Spleen (tissue), 11 donors: ENCODE results near the gene TRAPPC2. TPM values are rescaled to one million over a fixed set of nuclear protein-coding genes. Genes with fewer than 3 reads are reported as not detected.
A peak's percentile ranks its signal among the peaks of the same experiment; 100 is the strongest.

Experiments used
- DNase-seq: peaks from one replicate; pipeline ENCODE4 v3.0.0-alpha.2; 2020
- H3K27ac ChIP-seq, 8 donors: fragments of 200-600 bp; sonication (generic) in 7 of 8; 1 replicate in 4 of 8; 2 replicates in 4 of 8; pipeline versions ENCODE4 v1.5.0 to v1.8.0; 2016 to 2021; ENCODE audit warnings: inconsistent platforms in 4 of 8, mild to moderate bottlenecking in 4 of 8, moderate library complexity in 1 of 8
- H3K27me3 ChIP-seq, 7 donors: fragments of 200-600 bp; sonication (generic) in 6 of 7; replicated peaks in 1 of 7; 1 replicate in 4 of 7; 2 replicates in 3 of 7; pipeline versions ENCODE4 v1.5.0 to v1.8.0; 2016 to 2021; ENCODE audit warnings: inconsistent platforms in 3 of 7, mild to moderate bottlenecking in 1 of 7
- H3K36me3 ChIP-seq, 6 donors: fragments of 200-600 bp; sonication (generic) in 5 of 6; 1 replicate in 4 of 6; 2 replicates in 2 of 6; pipeline versions ENCODE4 v1.5.0 to v1.8.0; 2016 to 2021; ENCODE audit warnings: inconsistent platforms in 2 of 6
- H3K4me1 ChIP-seq, 6 donors: fragments of 200-600 bp; sonication (generic) in 5 of 6; 1 replicate in 3 of 6; 2 replicates in 3 of 6; pipeline versions ENCODE4 v1.5.0 to v1.8.0; 2016 to 2021; ENCODE audit warnings: inconsistent platforms in 3 of 6
- H3K4me3 ChIP-seq, 8 donors: fragments of 200-600 bp; sonication (generic) in 7 of 8; 1 replicate in 4 of 8; 2 replicates in 4 of 8; pipeline versions ENCODE4 v1.5.0 to v1.8.0; 2016 to 2021; ENCODE audit warnings: inconsistent platforms in 4 of 8, mild to moderate bottlenecking in 4 of 8, moderate library complexity in 2 of 8
- H3K9me3 ChIP-seq, 8 donors: fragments of 200-600 bp; sonication (generic) in 7 of 8; 1 replicate in 4 of 8; 2 replicates in 4 of 8; pipeline versions ENCODE4 v1.5.0 to v1.8.0; 2016 to 2021; ENCODE audit warnings: inconsistent platforms in 4 of 8
- CTCF ChIP-seq, 11 experiments: fragments of 200-600 bp in 7 of 11; fragments of 450-650 bp in 4 of 11; sonication (generic) in 4 of 11; IDR thresholded peaks in 8 of 11; conservative IDR thresholded peaks in 3 of 11; 1 replicate in 7 of 11; 2 replicates in 4 of 11; pipeline versions ENCODE4 v1.4.0 to v1.8.0; 2016 to 2021; ENCODE audit warnings: antibody characterized with exemption in 11 of 11, inconsistent platforms in 4 of 11, mild to moderate bottlenecking in 1 of 11
- POLR2A ChIP-seq, 3 donors: fragments of 450-650 bp; IDR thresholded peaks; one replicate each; pipeline ENCODE4 v1.5.1; 2017; ENCODE audit warnings: antibody characterized with exemption in 3 of 3, mild to moderate bottlenecking in 1 of 3
- POLR2AphosphoS5 ChIP-seq, 3 donors: sonication (generic); formaldehyde crosslinking; IDR thresholded peaks; one replicate each; pipeline ENCODE4 v1.5.1; 2017; ENCODE audit warnings: antibody characterized with exemption in 3 of 3
- WGBS, 5 donors: extraction: QIAGEN DNeasy Blood & Tissue Kit in 3 of 5; methylation state at CpG; one replicate each; pipeline versions ENCODE4 v1.1.5 to v1.1.7; 2013 to 2018; 5-methylcytosine and 5-hydroxymethylcytosine counted together
- intact Hi-C: fragments of 100-400 bp; cut with DNase I; formaldehyde crosslinking; loops from one replicate; pipeline ENCODE4 v1.15.0; 2023; ENCODE audit warnings: low total_unique reads
- polyA plus RNA-seq, 3 donors: library from polyadenylated mRNA; stranded (reverse); fragments of 200-250 nt; gene quantifications; one replicate each; pipeline ENCODE4 v1.2.1, GENCODE V29; 2013
- total RNA-seq, 7 donors: library from RNA; depleted of rRNA in 3 of 7; stranded (reverse); fragments of >200 nt in 3 of 7; fragmentation: NEBNext Ultra II Directional in 4 of 7; extraction: Animal tissue kit (Norgen Biotek cat#: 25700) in 4 of 7; gene quantifications; one replicate each; pipeline versions ENCODE4 v1.1.0 to v1.2.1, GENCODE V29; 2016 to 2021
- donor health status: healthy with polysubstance abuse.
- donor health status: DM: no; HTN: no; CAD: no; lungs with moderate emphysema.
- donor health status: DM: no; HTN: no; CAD: no.
- donor health status: Bipolar disorder and iron deficiency.
- donor health status: healthy.
- donor health status: DM: no; HTN: no; CAD: no.
- donor health status: DM: yes; HTN: yes; CAD: no.

TRAPPC2 gene
- total and polyA plus RNA-seq, 10 donors: 10.8 to 29.5 (median 23.3) TPM

DNA sequence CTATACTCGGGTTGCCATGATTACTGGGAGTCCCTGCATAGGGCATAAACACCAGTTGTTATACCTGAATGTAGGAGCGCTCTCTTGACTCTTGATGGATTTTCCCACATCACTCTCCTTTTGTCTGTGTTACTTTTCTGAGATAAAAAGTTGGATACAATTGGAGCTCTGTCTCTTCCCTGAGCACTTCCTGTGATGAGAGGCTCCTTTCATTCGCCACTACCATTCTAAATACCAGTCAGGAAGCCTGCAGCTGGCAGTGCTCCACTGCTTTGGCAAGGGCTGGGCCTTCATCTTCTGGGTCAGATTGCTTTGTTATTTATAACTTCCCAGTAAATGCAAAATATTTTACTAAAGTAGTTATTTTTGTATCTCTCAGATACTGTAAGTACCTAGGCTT lies 67.6 kb downstream of the TRAPPC2 start:
- Histone ChIP-seq H3K4me3 (no peak overlapping the region), H3K4me1 (no peaks in the 10 kb centered on the region), H3K27ac (peak overlapping the region in 2 of 8 donors; percentile 9 to 21), H3K27me3 (peaks cover 0 to 17% (median 0%) of the 10 kb centered on the region in 7 donors), H3K9me3 (no peaks in the 10 kb centered on the region), H3K36me3 (peaks cover 0 to 40% (median 13%) of the 10 kb centered on the region in 6 donors)
- intact Hi-C loops: no loop called here
- no peak for DNase-seq
- no peak for TF ChIP-seq POLR2AphosphoS5 (IDR thresholded peaks at IDR 0.05)
- TF ChIP-seq POLR2A (IDR thresholded peaks at IDR 0.05): no peak
- no peak for TF ChIP-seq CTCF (IDR thresholded peaks at IDR 0.05 in 8 of 11, conservative IDR thresholded peaks at IDR 0.05 in 3 of 11)
- 69 to 85% (median 77%) methylated on average over 3 of the region's 3 CpGs for WGBS, 5 donors

- intact Hi-C loops: no loop called here
- 81 to 92% (median 87%) methylated on average over 3 of the region's 3 CpGs for WGBS, 5 donors
- no peak for TF ChIP-seq POLR2A (IDR thresholded peaks at IDR 0.05)
- TF ChIP-seq CTCF (IDR thresholded peaks at IDR 0.05 in 8 of 11, conservative IDR thresholded peaks at IDR 0.05 in 3 of 11): no peak
- no peak for TF ChIP-seq POLR2AphosphoS5 (IDR thresholded peaks at IDR 0.05)
Observed at GRCh38 chrX:13664020-13664419, 70.4 kb downstream of the TRAPPC2 start.

GRCh38 chrX:13662355-13662791 lies 72.0 kb downstream of the TRAPPC2 start:
- no peak for DNase-seq
- no peaks in the 10 kb centered on the region for H3K27me3 ChIP-seq
- peak overlapping the region in 1 of 8 donors; percentile 8 for H3K4me3 ChIP-seq
- H3K27ac ChIP-seq: peak overlapping the region in 6 of 8 donors; percentile 18 to 69 (median 54)
- intact Hi-C loops: no loop called here
- TF ChIP-seq CTCF (IDR thresholded peaks at IDR 0.05 in 8 of 11, conservative IDR thresholded peaks at IDR 0.05 in 3 of 11) (no peak), POLR2AphosphoS5 (IDR thresholded peaks at IDR 0.05) (no peak), POLR2A (IDR thresholded peaks at IDR 0.05) (no peak)
- 66 to 85% (median 75%) methylated on average over 6 of the region's 6 CpGs for WGBS, 5 donors
- peaks cover 0 to 9% (median 5%) of the 10 kb centered on the region in 6 donors for H3K4me1 ChIP-seq
- H3K36me3 ChIP-seq: peaks cover 0 to 58% (median 18%) of the 10 kb centered on the region in 6 donors
- no peaks in the 10 kb centered on the region for H3K9me3 ChIP-seq

More at GRCh38 chrX:13664020-13664419, 70.4 kb downstream of the TRAPPC2 start:
- DNase-seq: no peak
- Histone ChIP-seq H3K27me3 (peaks cover 0 to 7% (median 0%) of the 10 kb centered on the region in 7 donors), H3K4me3 (no peak overlapping the region), H3K4me1 (peaks cover 0 to 3% (median 2%) of the 10 kb centered on the region in 6 donors), H3K36me3 (peaks cover 0 to 57% (median 18%) of the 10 kb centered on the region in 6 donors), H3K27ac (peak overlapping the region in 1 of 8 donors; percentile 12), H3K9me3 (no peaks in the 10 kb centered on the region)

Other genes with a start within 250 kb of the TRAPPC2 start
- under 1 TPM in 2 of 7 donors, not detected in 5; 0.19 to 0.44 TPM for gene EGFL6, start 165.0 kb downstream of the TRAPPC2 start, total RNA-seq
- under 1 TPM; 0.06 to 0.20 (median 0.15) TPM for gene EGFL6, start 165.0 kb downstream of the TRAPPC2 start, polyA plus RNA-seq
- 10 to 100 TPM in 3 of 7 donors, 1 to 10 TPM in 4; 7.0 to 11.6 (median 8.8) TPM for gene TCEANC, start 81.5 kb downstream of the TRAPPC2 start, total RNA-seq
- gene TCEANC, start 81.5 kb downstream of the TRAPPC2 start, polyA plus RNA-seq: 1 to 10 TPM; 2.6 to 3.7 (median 3.5) TPM
- gene RAB9A, start 45.5 kb downstream of the TRAPPC2 start, total RNA-seq: 10 to 100 TPM; 24.7 to 36.5 (median 30.7) TPM
- gene RAB9A, start 45.5 kb downstream of the TRAPPC2 start, polyA plus RNA-seq: 10 to 100 TPM; 20.3 to 24.1 (median 23.1) TPM
- 10 to 100 TPM; 33.6 to 54.8 (median 47.7) TPM for gene OFD1, start 128 bp upstream of the TRAPPC2 start, total RNA-seq
- gene OFD1, start 128 bp upstream of the TRAPPC2 start, polyA plus RNA-seq: 100 to 1,000 TPM in 1 of 3 donors, 10 to 100 TPM in 2; 52.1 to 138 (median 54.0) TPM
- gene GPM6B, start 82.5 kb upstream of the TRAPPC2 start, total RNA-seq: 10 to 100 TPM in 6 of 7 donors, 1 to 10 TPM in 1; 6.3 to 67.1 (median 30.0) TPM
- gene GPM6B, start 82.5 kb upstream of the TRAPPC2 start, polyA plus RNA-seq: 1 to 10 TPM; 2.0 to 7.9 (median 3.6) TPM